Measurements from ENCODE around the gene ARHGEF39.

DNA sequence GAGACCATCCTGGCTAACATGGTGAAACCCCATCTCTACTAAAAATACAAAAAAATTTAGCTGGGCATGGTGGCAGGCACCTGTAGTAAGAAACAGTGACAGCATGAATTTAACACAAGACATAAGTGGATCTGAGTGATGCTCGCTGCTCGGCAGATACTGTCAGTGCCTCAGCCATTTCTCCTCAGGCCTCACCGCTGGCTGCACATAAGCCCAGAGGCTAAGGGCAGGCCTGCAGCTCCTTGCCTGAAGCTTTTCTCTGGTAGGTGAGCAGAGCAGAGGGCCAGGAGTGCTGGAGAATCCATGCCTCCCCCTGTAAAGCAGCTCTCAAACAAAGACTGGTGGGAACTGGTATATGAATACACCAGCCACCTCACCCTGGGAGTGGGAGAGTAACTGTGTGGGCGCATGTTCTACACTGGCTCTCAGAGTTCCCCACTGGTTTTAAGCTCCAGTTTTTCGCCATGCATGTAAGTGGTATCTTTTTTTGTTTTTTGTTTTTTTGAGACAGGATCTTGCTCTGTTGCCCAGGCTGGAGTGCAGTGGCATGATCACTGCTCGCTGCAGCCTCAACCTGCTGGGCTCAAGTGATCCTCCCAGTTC, 36.5 kb downstream of the ARHGEF39 start:
- TF ChIP-seq GATA3 (IDR thresholded peaks at IDR 0.05; ENCODE audit: low read depth, low read length) = no peak
- TF ChIP-seq GATA2 (IDR thresholded peaks at IDR 0.05; ENCODE audit: low read depth, low read length) = no peak

Data from SH-SY5Y (cell line).